Activated CD4-positive, CD25-positive, alpha-beta regulatory T cell (primary cell): Measurements from ENCODE around the gene TMEM205.
A peak's percentile ranks its signal among the peaks of the same experiment; 100 is the strongest.
"Not testable (repeated sequence)": the region's sequence is repeated elsewhere in the genome, so short reads cannot be mapped to it uniquely, and the experiment has no call there.

Experiments
- DNase-seq, 4 experiments: peaks; one replicate each; lab custom pipeline; 2025; lab: John Stamatoyannopoulos, UW

TMEM205 gene

DNA sequence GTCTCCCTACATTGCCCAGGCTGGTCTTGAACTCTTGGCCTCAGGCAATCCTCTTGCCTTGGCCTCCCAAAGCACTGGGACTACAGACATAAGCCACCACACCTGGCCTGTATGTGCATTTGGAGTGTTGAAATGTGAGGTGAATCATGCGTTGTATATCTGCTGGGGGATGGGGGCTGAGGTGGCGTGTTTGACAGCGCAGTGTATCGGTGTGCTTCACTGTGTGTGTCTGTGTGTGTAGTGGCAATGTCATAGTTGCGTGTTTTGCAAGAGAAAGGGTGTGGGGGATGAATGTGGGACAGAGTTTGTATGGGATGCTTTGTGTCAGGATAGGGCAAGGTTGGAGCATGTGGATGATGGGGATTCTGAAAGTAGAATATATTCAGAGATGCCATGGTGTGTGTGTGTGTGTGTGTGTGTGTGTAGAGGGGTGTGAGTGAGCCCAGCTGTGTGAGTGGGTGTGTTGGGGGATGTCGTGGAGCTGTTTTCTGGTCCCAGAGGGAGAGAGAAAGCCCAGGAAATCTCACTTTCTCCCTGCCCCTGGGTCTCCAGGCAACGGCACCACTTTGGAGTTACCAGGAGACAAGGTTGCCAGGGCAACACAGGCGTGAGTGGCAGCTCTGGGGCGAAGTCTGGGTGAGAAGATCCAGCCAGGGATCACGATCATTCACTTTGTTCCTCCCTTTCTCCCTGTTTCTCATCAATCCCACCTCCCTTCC, 27.3 kb upstream of the TMEM205 start:
- no peak for DNase-seq

DNA sequence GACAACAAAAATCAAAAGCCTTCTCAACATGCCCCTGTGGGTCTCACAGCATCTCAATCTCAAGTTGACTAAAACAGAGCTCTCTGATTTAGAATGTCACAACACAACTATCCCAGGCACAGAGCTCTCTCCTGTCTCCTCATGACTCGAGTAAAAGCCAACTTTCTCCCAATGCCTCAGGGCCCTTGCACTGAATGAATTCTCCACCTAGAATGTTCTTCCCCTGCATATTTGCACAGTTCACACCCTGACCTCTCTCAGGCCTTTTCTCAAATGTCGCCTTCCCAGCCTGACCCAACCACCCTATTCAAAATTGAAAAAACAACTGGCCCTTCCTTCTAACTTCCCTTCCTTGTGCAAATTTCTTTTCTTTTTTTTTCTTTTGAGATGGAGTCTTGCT, 24.7 kb upstream of the TMEM205 start:
- no peak for DNase-seq

DNA sequence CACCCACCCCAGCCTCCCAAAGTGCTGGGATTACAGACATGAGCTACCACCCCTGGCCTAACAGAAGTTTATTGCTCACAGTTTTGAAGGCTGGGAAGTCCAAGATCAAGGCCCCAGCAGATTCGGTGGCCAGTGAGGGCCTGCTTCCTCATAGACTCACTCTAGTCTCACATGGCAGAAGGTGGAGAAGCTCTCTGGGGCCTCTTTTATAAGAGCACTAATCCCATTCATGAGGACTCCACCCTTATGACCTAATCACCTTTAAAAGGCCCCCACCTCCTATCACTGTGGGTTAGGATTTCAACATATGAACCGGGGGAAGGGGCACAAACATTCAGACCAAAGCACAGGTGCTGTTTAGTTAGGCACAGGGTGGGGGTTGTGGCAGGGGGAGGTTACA, 21.5 kb upstream of the TMEM205 start:
- DNase-seq: no peak

DNA sequence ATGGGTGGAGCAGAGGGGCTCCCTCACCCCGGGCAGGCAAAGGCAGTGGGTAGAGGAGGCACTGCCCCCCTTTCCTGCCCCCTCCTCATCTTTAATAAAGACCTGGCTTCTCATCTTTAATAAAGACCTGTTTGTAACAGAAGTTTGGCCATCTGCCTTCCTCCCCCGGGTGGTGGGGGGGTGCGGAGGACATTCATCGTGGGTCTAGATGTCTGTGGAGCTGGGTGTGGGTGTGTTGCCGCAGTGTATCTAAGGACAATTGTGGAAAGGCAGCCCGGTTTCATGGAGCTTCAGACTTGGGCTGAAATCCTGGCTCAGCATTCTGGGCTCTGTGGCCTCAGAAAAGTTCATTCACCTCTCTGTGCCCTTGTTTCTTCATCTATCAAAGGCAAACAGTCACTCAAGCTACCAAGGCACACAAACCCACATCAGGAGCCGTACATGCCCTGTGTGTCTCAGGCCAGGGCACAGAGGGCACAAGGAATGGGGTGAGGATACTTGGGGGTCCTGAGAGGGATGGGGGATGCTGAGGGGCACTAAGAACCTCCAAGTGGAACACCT, 19.6 kb upstream of the TMEM205 start:
- no peak for DNase-seq

DNA sequence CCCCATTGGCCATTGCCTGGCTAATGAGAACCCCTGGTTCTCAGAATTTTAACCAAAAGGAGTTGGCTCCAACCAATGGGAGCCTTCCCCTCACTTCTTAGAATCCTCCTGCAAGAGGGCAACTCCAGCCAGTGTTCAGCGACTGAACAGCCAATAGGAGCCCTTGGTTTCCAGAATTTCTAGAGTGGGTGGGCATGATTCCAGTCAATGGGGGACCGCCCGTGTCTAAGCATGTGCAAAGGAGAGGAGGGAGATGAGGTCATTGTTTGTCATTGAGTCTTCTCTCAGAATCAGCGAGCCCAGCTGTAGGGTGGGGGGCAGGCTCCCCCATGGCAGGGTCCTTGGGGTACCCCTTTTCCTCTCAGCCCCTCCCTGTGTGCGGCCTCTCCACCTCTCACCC, 18.9 kb upstream of the TMEM205 start:
- DNase-seq: no peak

DNA sequence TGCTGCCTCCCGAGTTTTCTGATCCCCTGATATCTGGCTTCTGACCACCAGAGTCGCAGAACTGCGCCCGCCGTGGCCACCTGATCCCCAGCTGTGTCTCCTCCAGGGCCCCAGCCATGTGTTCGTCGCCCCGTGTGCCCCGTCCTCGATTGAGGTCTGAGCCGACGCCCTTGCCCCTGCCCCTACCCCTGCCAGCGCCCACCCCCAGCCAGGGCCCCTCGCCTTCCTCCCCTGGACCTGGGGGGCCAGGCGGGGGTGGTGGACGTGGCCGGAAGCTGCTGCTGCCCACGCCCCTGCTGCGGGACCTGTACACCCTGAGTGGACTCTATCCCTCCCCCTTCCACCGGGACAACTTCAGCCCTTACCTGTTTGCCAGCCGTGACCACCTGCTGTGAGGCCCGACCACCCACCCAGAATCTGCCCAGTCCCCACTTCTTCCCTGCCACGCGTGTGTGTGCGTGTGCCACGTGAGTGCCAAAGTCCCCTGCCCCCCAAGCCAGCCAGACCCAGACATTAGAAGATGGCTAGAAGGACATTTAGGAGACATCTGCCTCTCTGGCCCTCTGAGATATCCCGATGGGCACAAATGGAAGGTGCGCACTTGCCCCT, 18.3 kb upstream of the TMEM205 start:
- DNase-seq: no peak

DNA sequence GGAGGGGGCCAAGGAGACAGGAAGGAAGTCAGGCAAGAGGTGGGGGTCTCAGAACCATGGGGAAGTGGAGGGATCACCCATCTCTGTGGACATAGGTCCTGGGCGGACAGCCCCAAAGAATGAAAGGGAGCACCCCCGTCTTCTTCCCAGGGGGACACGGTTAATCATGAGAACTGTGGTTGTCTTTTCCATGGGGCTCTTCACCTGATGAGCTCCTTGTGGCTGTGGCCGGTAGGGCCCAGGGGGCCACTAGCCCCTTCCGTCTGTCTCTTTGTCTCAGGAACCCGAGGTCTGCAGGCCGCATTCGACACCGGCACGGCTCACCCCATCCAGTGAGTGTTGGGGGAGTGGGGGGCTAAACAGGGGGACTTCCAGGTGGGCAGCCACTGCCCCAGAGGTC, 17.8 kb upstream of the TMEM205 start:
- no peak for DNase-seq

DNA sequence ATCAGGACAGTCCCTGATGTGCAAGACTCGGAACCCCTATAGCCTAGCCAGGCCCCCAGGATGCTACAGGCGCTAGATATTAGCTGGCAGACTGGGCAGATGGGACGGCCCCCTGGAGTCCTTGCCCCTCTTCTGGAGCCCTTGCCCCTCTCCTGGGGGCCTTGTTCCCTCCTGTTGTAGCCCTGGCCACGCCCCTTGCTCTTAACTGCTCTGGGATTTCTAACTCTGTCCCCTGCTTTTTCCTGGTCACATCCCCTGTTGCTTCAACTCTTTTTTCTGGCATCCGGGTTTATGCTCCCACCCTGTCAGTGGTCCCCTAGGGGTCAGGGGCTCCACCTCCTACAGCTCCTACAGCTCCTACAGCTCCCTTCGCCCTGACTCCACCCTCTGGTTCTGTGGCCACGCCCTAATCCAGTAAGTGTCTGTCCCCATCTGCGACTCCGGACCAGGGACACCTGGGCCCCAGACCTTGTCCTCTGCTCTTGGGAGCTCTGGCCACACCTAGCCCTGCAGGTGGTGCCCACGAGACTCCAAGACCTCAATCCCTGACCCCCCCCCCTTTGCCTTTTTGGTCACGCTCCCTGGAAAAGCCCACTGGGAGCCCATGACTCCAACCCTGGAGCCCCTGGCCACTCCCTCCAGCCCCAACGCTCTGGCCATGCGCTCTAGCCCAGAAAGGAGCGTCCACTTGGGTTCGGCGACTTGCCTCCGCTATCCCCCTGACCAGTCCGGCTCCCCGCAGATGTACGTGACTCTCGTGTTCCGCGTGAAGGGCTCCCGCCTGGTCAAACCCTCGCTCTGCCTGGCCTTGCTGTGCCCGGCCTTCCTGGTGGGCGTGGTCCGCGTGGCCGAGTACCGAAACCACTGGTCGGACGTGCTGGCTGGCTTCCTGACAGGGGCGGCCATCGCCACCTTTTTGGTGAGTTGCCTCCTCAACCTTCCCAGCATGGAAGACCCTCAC, 16.0 kb upstream of the TMEM205 start:
- no peak for DNase-seq

DNA sequence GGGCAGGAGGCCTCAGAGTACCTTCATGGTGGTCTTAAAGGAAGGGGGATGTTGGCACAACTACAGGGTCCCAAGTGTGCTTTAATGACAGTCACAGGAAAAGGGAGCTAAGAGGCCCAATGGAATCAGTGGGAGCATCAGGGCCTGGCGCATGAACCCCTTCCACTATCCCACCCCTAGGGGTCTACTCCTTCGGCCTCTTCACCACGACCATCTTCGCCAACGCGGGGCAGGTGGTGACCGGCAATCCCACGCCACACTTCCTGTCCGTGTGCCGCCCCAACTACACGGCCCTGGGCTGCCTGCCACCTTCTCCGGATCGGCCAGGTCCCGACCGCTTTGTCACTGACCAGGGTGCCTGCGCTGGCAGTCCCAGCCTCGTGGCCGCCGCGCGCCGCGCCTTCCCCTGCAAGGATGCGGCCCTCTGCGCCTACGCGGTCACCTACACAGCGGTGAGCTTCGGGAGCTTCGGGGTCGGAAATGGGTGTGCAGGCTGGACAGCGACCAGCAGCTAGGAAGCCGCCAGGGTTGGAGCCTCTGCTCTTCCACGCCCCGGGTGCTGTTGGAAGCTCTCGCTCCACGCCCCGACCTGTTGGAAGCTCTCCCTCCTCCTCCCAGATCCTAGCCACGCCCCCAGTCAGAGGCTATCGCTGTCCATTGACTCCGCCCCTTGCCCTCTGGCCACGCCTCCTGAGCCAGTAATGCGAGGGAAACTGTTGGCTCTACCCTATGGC, 15.1 kb upstream of the TMEM205 start:
- DNase-seq: no peak

DNA sequence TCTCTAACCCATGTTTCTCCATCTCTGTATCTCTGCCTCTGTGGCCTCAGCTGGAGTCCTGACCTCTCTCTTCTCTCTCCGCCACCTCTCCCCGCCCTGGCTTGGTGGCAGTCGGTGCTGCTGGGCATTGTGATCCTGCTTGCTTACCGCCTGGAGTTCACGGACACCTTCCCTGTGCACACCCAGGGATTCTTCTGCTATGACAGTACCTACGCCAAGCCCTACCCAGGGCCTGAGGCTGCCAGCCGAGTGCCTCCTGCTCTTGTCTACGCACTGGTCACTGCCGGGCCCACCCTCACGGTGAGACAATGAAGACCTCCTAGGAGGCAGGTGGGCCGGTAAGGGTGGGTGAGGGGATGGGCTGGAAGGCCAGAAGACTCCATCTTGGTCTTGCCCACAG, 13.4 kb upstream of the TMEM205 start:
- no peak for DNase-seq

DNA sequence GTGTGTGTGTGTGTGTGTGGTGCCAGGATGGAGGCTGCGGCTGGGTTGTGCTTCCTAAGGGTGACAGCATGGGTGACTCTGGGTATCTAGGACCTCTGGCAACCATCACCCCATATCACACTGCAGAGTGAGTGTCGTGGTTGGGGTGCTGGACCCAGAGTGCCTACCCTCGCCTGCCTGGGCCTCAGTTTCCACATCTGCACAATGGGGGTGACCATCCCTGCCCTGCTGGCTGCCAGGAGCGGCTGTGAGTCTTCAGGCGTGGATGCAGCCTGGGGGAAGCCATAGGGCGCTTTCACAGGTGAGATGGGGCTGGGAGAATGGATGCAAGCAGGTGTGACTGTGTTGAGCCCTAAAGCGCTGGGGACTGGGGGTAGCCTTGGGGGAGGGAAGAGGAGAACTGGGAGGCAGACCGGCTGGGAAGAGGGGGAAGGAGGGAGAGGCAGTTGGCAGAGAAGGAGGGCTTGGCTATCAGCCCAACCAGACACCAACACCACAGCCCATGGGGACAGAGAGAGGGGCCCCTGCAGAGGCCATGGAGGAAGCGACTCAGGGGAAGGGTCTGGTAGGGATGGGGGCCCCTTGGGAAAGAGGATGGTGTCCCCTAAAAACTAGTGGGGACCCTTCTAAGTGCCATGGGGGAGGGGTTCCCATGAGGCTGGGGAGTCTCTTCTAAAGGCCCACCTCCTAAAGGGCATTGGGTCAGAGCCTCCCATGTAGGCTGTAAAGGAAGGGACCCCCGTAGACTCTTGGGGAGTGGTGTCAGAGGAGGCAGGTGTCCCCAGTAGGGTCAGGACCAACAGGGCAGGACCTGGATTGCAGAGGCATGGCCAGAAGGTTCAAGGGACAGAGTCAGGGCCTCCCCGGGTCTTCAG, 10.8 kb upstream of the TMEM205 start:
- no peak for DNase-seq

DNA sequence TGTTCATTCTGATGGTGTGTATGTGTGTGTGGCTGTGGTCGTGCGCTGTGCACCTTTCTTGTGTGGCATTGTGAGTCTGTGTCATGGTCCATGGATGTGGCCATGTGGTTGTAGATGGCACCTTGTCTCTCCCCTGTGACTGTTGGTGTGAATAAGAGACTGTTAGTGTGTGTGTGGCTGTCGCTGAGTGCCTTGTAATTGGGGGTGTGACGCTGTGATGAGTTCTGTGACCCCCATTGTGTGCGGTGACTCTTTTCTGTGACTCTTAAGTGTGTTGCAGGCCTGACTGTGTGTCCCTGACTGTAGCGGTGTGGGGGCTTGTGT, 10.0 kb upstream of the TMEM205 start:
- DNase-seq: no peak

DNA sequence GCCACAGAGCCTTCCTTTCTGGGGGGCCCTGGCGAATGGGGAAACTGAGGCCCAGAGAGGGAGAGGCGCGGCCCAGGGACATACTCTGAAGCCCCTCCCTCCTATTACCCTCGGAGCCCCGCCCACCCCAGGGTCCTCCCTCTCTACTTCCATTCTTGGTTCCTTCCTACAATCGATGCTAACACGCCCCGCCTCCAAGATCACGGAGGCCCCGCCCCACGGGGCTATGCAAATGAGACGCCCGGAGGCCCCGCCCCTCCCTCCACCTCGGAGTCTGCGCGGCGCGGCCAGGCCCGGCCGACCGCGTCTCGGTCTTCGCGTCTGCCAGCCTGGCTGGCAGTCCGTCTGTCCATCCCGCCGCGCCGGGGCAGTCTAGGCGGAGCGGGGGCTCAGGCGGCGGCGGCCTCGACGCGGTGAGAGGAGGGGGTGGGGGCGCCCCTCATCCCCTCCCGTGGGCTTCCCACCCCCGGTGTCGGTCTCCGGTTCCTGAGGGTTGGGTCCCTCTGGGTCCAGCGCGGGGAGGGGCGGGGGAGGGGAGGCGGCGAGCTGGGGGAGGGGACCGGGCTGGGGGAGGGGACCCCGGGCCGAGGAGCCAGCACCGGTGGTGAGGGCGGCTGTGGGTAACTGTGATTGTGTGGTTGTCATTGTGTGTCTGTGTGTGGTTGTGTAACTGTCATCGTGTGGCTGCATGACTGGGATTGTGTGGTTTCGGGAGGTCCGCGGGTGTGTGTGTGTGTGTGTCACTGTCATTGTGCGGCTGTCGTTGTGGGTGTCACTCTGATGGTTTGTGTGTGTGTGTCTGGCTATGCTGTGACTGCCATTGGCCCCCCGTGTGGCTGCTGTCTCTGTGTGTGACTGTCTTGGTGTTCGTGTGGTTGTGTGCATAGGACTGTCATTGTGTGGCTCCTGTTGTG, 9.3 kb upstream of the TMEM205 start, which contains the start of gene PLPPR2:
PLPPR2 (plus strand) TSS at position 273 of the 914 bp plus-strand sequence. CDS start 2,242 bp downstream, outside the sequence.
- peak; percentile 68 to 70 (median 69) for DNase-seq

DNA sequence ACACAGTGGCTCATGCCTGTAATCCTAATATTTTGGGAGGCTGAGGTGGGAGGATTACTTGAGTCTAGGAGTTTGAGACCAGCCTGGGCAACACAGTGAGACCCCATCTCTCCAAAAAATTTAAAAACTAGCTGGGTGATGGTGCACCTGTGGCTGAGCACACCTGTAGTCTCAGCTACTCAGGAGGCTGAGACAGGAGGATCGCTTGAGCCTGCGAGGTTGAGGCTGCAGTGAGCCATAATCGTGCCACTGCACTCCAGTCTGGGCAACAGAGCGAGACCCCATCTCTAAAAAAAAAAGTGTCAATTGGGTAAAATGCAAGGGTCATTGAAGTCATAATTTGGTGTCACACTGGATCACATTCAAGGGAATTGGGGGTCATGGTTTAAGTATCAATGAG, 8.0 kb upstream of the TMEM205 start:
- DNase-seq: not testable (repeated sequence)

DNA sequence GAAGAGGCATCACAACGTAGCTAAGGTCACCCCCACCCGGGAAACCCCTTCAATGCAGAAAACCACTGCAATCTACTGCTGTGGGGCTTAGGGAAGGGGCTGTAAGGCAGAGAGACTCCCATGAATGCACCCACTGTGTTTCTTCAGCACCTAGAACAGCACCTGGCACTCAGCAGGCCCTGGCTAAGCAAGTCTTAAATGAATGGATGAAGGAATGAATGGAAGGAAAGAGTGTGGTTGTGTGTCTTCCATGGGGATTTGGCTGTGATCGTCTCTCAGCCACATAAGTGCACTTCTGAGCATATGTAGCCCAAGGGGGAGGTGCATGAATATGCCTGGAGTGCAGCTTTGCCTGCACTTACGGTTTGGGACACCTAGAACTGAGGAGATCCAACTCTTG, 3.1 kb upstream of the TMEM205 start:
- no peak for DNase-seq

DNA sequence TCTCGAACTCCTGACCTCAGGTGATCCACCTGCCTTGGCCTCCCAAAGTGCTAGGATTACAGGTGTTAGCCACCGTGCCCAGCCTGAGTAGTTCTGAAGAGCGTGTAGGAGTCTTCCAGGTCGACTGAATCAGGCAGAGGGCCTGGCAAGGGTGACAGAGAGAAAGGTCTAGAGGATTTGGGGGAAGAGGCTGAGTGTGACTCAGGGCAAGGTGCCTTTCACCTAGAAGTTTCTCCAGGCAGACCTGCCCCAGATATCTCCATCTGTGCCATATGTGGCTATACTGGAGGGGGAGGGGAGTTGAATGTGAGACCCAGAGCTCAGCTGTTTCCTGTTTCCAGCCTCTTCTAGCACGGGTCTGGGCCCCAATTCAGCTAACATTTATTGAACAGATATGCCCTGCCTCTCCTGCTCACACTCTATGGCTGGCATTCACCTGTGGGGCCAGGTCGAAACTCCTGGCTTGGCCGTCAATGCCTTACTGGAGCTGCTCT, 1.5 kb upstream of the TMEM205 start:
- no peak for DNase-seq

DNA sequence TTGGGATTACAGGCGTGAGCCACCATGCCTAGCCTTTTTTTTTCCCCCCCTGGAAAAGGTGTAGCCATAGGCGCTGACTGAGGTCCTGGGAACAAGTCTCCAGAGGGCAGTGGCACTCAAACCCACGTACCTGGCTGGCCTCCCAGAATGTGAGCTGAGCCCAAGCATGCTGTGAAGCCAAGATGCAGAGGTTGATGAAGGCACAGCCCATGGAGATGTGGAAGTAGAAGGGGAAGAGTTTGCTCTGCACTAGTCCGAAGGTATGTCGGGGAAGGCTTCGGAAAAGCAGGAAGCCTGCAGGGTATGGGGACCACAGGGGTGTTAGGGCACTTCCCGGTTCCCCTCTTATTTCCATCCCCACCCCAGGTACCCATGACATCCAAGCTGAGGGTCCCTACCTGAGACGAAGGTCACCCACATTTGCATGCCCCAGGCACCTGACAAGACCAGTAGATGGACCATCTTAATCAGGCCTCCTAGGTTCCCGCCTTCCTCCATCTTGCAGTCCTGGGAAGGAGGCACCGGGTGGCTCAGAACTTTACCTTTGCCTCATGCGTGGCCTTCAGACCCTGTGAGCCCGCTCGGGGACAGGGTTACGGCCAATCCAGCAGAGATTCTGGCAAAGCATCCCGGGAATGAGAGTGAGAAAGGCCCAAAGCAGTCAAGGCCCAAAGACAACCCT, 805 bp downstream of the TMEM205 start:
- no peak for DNase-seq

DNA sequence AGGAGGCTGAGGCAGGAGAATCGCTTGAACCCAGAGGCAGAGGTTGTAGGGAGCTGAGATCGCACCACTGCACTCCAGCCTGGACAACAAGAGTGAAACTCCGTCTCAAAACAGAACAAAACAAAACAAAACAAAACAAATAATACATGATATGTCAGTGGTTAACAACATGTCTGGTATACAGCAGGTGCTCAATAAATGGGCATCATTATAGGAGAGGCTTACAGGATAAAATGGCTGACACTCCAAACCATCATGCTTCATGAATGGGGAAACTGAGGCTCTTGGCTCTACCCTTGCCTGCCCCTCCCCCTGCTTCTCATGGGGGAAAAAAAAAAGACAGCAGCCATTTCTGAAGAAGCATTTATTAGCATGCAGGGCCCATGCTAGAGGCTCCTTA, 3.6 kb downstream of the TMEM205 start:
- DNase-seq: no peak

DNA sequence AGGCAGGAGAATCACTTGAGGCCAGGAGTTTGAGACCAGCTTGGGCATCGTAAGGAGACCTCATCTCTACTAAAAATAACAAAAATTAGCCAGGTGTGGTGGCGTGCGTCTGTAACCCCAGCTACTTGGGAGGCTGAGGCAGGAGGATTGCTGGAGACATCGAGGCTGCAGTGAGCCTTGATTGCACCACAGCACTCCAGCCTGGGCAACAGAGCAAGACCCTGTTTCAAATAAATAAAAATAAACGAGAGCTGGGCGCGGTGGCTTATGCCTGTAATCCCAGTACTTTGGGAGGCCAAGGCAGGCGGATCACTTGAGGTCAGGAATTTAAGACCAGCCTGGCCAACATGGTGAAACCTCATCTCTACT, 6.0 kb downstream of the TMEM205 start:
- not testable (repeated sequence) for DNase-seq
